ENCODE data around the gene KRTAP11-1. TPM values are rescaled to one million over a fixed set of nuclear protein-coding genes. Genes with fewer than 3 reads are reported as not detected.

The KRTAP11-1 gene
- total and polyA plus RNA-seq, 2 experiments from 2014 or later, result not detected

Other genes with a start within 250 kb of the KRTAP11-1 start
- gene KRTAP20-2, start 246.4 kb downstream of the KRTAP11-1 start, total RNA-seq (2014; rRNA removed; shearing (Covaris generic)), result not detected in 2 replicates
- gene KRTAP20-2, start 246.4 kb downstream of the KRTAP11-1 start, polyA plus RNA-seq (2016; fragmentation: Nextera tagmentation; extraction: Ambion mirVana), result not detected in 2 replicates
- not detected in 2 replicates for gene KRTAP20-3, start 238.7 kb downstream of the KRTAP11-1 start, total RNA-seq (2014; rRNA removed; shearing (Covaris generic))
- gene KRTAP20-3, start 238.7 kb downstream of the KRTAP11-1 start, polyA plus RNA-seq (2016; fragmentation: Nextera tagmentation; extraction: Ambion mirVana), result not detected in 2 replicates
- gene KRTAP21-3, start 162.8 kb downstream of the KRTAP11-1 start, total RNA-seq (2014; rRNA removed; shearing (Covaris generic)), result not detected in 2 replicates
- gene KRTAP21-3, start 162.8 kb downstream of the KRTAP11-1 start, polyA plus RNA-seq (2016; fragmentation: Nextera tagmentation; extraction: Ambion mirVana), result not detected in 2 replicates
- gene KRTAP21-2, start 134.3 kb downstream of the KRTAP11-1 start, total RNA-seq (2014; rRNA removed; shearing (Covaris generic)), result not detected in 2 replicates
- not detected in 2 replicates for gene KRTAP21-2, start 134.3 kb downstream of the KRTAP11-1 start, polyA plus RNA-seq (2016; fragmentation: Nextera tagmentation; extraction: Ambion mirVana)
- gene KRTAP21-1, start 126.2 kb downstream of the KRTAP11-1 start, total RNA-seq (2014; rRNA removed; shearing (Covaris generic)), result not detected in 2 replicates
- not detected in 2 replicates for gene KRTAP21-1, start 126.2 kb downstream of the KRTAP11-1 start, polyA plus RNA-seq (2016; fragmentation: Nextera tagmentation; extraction: Ambion mirVana)
- gene KRTAP8-1, start 68.3 kb downstream of the KRTAP11-1 start, total RNA-seq (2014; rRNA removed; shearing (Covaris generic)), result not detected in 2 replicates
- gene KRTAP8-1, start 68.3 kb downstream of the KRTAP11-1 start, polyA plus RNA-seq (2016; fragmentation: Nextera tagmentation; extraction: Ambion mirVana), result not detected in 2 replicates
- gene KRTAP7-1, start 51.8 kb downstream of the KRTAP11-1 start, total RNA-seq (2014; rRNA removed; shearing (Covaris generic)), result not detected in 2 replicates
- not detected in 2 replicates for gene KRTAP7-1, start 51.8 kb downstream of the KRTAP11-1 start, polyA plus RNA-seq (2016; fragmentation: Nextera tagmentation; extraction: Ambion mirVana)
- gene KRTAP19-8, start 156.9 kb upstream of the KRTAP11-1 start, total RNA-seq (2014; rRNA removed; shearing (Covaris generic)), result not detected in 2 replicates
- gene KRTAP19-8, start 156.9 kb upstream of the KRTAP11-1 start, polyA plus RNA-seq (2016; fragmentation: Nextera tagmentation; extraction: Ambion mirVana), result not detected in 2 replicates